Gastrocnemius medialis (tissue), 4 donors: Measurements from ENCODE around the gene DLG4. TPM values are rescaled to one million over a fixed set of nuclear protein-coding genes. Genes with fewer than 3 reads are reported as not detected.

Experiments
- ATAC-seq, 2 donors: fragments of 150-250 bp; one replicate each; pipeline ENCODE4 v1.9.1; 2016
- DNase-seq, 2 donors: peaks; one replicate each; pipeline ENCODE4 v3.0.0-alpha.2; 2019
- H3K27ac ChIP-seq, 4 donors: fragments of 200-600 bp; sonication (generic); 1 replicate in 1 of 4; 2 replicates in 3 of 4; pipeline ENCODE4 v1.5.1; 2016 to 2018; ENCODE audit warnings: mild to moderate bottlenecking in 2 of 4, moderate library complexity in 1 of 4
- H3K27me3 ChIP-seq, 3 donors: fragments of 200-600 bp; sonication (generic) in 2 of 3; 1 replicate in 1 of 3; 2 replicates in 2 of 3; pipeline versions ENCODE4 v1.5.1 to v1.6.0; 2016 to 2019; ENCODE audit warnings: mild to moderate bottlenecking in 1 of 3, moderate library complexity in 1 of 3
- H3K36me3 ChIP-seq, 2 donors: fragments of 200-600 bp; sonication (generic) in 1 of 2; one replicate each; pipeline ENCODE4 v1.5.1; 2017 to 2018
- H3K4me1 ChIP-seq, 2 donors: fragments of 200-600 bp; sonication (generic) in 1 of 2; one replicate each; pipeline ENCODE4 v1.5.1; 2016 to 2017; ENCODE audit warnings: mild to moderate bottlenecking in 2 of 2
- H3K4me3 ChIP-seq, 4 donors: fragments of 200-600 bp; sonication (generic) in 3 of 4; 1 replicate in 1 of 4; 2 replicates in 3 of 4; pipeline ENCODE4 v1.5.1; 2016 to 2019; ENCODE audit warnings: mild to moderate bottlenecking in 2 of 4
- H3K9me3 ChIP-seq, 3 donors: fragments of 200-600 bp; sonication (generic) in 2 of 3; 1 replicate in 1 of 3; 2 replicates in 2 of 3; pipeline ENCODE4 v1.5.1; 2016 to 2019
- POLR2A ChIP-seq, 2 donors: fragments of 450-650 bp; IDR thresholded peaks; one replicate each; pipeline ENCODE4 v1.6.1; 2017; ENCODE audit warnings: antibody characterized with exemption in 2 of 2, mild to moderate bottlenecking in 2 of 2, moderate library complexity in 2 of 2
- in situ Hi-C, 4 donors: fragments of 200-750 bp; cut with MboI; loops; one replicate each; pipeline versions ENCODE4 v1.15.0 to v1.8.0; 2017; ENCODE audit warnings: low sequenced_read_pairs in 4 of 4
- intact Hi-C: fragments of 100-400 bp; cut with DNase I; formaldehyde crosslinking; loops from one replicate; pipeline ENCODE4 v1.15.1; 2023; ENCODE audit warnings: low total_unique reads
- total RNA-seq, 4 donors: library from RNA; depleted of rRNA; stranded (reverse); fragments of >200 nt; gene quantifications; one replicate each; pipeline versions ENCODE4 v1.1.0 to v1.2.3, GENCODE V29; 2016
- TF ChIP-seq, protein P1 (sequence below), 5 experiments: fragments of 450-650 bp in 3 of 5; fragments of 200-600 bp in 2 of 5; sonication (generic) in 2 of 5; IDR thresholded peaks in 4 of 5; conservative IDR thresholded peaks in 1 of 5; 1 replicate in 4 of 5; 2 replicates in 1 of 5; pipeline ENCODE4 v1.5.1; 2016 to 2019; ENCODE audit warnings: antibody characterized with exemption in 5 of 5, mild to moderate bottlenecking in 3 of 5, moderate library complexity in 3 of 5

The DLG4 gene
- total RNA-seq, 4 donors from 2014 or later, result 3.5 to 6.7 (median 5.3) TPM

GRCh38 chr17:7147772-7148171 lies 71.9 kb downstream of the DLG4 start:
- in situ Hi-C loops (no loop called here), intact Hi-C loops (no loop called here)
- ATAC-seq, result no peak
- Histone ChIP-seq H3K27me3 (peaks cover 7 to 16% (median 15%) of the 10 kb centered on the region in 3 donors), H3K4me1 (no peaks in the 10 kb centered on the region), H3K27ac (no peak overlapping the region), H3K4me3 (no peak overlapping the region), H3K9me3 (no peaks in the 10 kb centered on the region), H3K36me3 (no peaks in the 10 kb centered on the region)
- TF ChIP-seq, protein P1, sequence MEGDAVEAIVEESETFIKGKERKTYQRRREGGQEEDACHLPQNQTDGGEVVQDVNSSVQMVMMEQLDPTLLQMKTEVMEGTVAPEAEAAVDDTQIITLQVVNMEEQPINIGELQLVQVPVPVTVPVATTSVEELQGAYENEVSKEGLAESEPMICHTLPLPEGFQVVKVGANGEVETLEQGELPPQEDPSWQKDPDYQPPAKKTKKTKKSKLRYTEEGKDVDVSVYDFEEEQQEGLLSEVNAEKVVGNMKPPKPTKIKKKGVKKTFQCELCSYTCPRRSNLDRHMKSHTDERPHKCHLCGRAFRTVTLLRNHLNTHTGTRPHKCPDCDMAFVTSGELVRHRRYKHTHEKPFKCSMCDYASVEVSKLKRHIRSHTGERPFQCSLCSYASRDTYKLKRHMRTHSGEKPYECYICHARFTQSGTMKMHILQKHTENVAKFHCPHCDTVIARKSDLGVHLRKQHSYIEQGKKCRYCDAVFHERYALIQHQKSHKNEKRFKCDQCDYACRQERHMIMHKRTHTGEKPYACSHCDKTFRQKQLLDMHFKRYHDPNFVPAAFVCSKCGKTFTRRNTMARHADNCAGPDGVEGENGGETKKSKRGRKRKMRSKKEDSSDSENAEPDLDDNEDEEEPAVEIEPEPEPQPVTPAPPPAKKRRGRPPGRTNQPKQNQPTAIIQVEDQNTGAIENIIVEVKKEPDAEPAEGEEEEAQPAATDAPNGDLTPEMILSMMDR (IDR thresholded peaks at IDR 0.05 in 4 of 5, conservative IDR thresholded peaks at IDR 0.05 in 1 of 5), result no peak
- no peak for TF ChIP-seq POLR2A (IDR thresholded peaks at IDR 0.05)
- no peak for DNase-seq

GRCh38 chr17:7146115-7146514 lies 73.5 kb downstream of the DLG4 start:
- H3K36me3 ChIP-seq, result no peaks in the 10 kb centered on the region
- H3K4me1 ChIP-seq, result no peaks in the 10 kb centered on the region
- TF ChIP-seq POLR2A (IDR thresholded peaks at IDR 0.05), result no peak
- TF ChIP-seq, protein P1 (IDR thresholded peaks at IDR 0.05 in 4 of 5, conservative IDR thresholded peaks at IDR 0.05 in 1 of 5), result no peak
- no peak overlapping the region for H3K4me3 ChIP-seq
- no peak for DNase-seq
- in situ Hi-C loops, result no loop called here
- no peaks in the 10 kb centered on the region for H3K9me3 ChIP-seq
- intact Hi-C loops, result no loop called here
- ATAC-seq, result no peak
- peaks cover 8 to 19% (median 9%) of the 10 kb centered on the region in 3 donors for H3K27me3 ChIP-seq
- H3K27ac ChIP-seq, result no peak overlapping the region

DNA sequence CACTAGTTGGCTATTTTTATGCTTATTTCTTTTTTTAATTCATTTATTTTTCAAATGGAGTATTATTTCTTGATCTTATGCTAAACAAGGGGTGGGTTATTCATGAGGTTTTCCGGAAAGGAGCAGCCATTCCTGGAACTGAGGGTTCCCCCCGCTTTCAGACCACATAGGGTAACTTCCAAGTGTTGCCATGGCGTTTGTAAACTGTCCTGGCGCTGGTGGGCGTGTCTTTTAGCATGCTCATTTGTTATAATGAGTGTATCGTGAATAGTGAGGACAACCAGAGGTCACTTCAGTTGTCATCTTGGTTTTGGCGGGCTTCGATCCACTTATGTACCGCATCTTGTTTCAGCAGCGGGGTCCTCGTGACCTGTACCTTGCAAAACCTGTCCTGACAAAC lies 75.4 kb downstream of the DLG4 start:
- Histone ChIP-seq H3K9me3 (no peaks in the 10 kb centered on the region), H3K4me1 (no peaks in the 10 kb centered on the region), H3K4me3 (no peak overlapping the region), H3K36me3 (no peaks in the 10 kb centered on the region), H3K27ac (no peak overlapping the region), H3K27me3 (peaks cover 12 to 22% (median 12%) of the 10 kb centered on the region in 3 donors)
- intact Hi-C loops (no loop called here), in situ Hi-C loops (no loop called here)
- no peak for TF ChIP-seq POLR2A (IDR thresholded peaks at IDR 0.05)
- TF ChIP-seq, protein P1 (IDR thresholded peaks at IDR 0.05 in 4 of 5, conservative IDR thresholded peaks at IDR 0.05 in 1 of 5), result no peak
- ATAC-seq (no peak), DNase-seq (no peak)

- H3K4me3 ChIP-seq, result no peak overlapping the region
- no peak for ATAC-seq
- H3K4me1 ChIP-seq, result no peaks in the 10 kb centered on the region
- no peaks in the 10 kb centered on the region for H3K36me3 ChIP-seq
- intact Hi-C loops, result no loop called here
- in situ Hi-C loops, result no loop called here
- DNase-seq, result no peak
- H3K27me3 ChIP-seq, result peaks cover 19 to 29% (median 19%) of the 10 kb centered on the region in 3 donors
- no peak overlapping the region for H3K27ac ChIP-seq
- no peak for TF ChIP-seq POLR2A (IDR thresholded peaks at IDR 0.05)
- TF ChIP-seq, protein P1 (IDR thresholded peaks at IDR 0.05 in 4 of 5, conservative IDR thresholded peaks at IDR 0.05 in 1 of 5), result no peak
- no peaks in the 10 kb centered on the region for H3K9me3 ChIP-seq
Observed at GRCh38 chr17:7141824-7142223, 77.8 kb downstream of the DLG4 start.

GRCh38 chr17:7139400-7139799 lies 80.2 kb downstream of the DLG4 start:
- Histone ChIP-seq H3K27ac (no peak overlapping the region), H3K4me1 (no peaks in the 10 kb centered on the region), H3K9me3 (no peaks in the 10 kb centered on the region), H3K4me3 (no peak overlapping the region), H3K27me3 (peaks cover 19 to 25% (median 23%) of the 10 kb centered on the region in 3 donors), H3K36me3 (no peaks in the 10 kb centered on the region)
- no peak for ATAC-seq
- no peak for DNase-seq
- intact Hi-C loops (no loop called here), in situ Hi-C loops (loop anchor here in 3 of 4 donors (5.0 kb wide), 1 partner anchor 87 kb away; no protein-coding TSS in a partner anchor)
- TF ChIP-seq POLR2A (IDR thresholded peaks at IDR 0.05), result no peak
